ENCODE measurements around the gene HDAC4.

DNA sequence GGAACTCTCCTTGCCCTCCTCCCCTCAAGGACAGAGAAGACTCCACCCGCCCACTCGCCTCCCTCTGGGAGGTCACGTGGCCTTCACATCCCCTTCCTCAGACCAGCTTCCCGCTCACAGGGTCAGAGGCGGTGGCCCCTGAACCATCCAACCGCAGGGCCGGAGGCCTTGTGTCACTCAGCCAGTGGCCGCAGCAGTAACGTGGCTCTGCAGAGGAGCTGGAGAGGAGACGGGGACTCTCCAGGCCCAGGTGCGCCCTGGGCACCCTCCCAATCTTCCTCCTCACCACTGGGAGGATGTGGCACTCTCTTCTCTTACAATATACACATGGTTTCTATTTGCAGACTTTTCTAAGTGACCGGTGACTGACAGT is 391.2 kb downstream of the HDAC4 start:
- TF ChIP-seq, protein P1, sequence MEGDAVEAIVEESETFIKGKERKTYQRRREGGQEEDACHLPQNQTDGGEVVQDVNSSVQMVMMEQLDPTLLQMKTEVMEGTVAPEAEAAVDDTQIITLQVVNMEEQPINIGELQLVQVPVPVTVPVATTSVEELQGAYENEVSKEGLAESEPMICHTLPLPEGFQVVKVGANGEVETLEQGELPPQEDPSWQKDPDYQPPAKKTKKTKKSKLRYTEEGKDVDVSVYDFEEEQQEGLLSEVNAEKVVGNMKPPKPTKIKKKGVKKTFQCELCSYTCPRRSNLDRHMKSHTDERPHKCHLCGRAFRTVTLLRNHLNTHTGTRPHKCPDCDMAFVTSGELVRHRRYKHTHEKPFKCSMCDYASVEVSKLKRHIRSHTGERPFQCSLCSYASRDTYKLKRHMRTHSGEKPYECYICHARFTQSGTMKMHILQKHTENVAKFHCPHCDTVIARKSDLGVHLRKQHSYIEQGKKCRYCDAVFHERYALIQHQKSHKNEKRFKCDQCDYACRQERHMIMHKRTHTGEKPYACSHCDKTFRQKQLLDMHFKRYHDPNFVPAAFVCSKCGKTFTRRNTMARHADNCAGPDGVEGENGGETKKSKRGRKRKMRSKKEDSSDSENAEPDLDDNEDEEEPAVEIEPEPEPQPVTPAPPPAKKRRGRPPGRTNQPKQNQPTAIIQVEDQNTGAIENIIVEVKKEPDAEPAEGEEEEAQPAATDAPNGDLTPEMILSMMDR (conservative IDR thresholded peaks at IDR 0.05; ENCODE audit: low read depth, low read length) = no peak
- TF ChIP-seq SMC3 (IDR thresholded peaks at IDR 0.05; ENCODE audit: low read depth, low read length) = no peak

All from IMR-90 (cell line).